OCI-LY7 (cell line): ENCODE results near the gene ULK4.

Experiments used
- EZH2phosphoT487 ChIP-seq: fragments of 200-600 bp; sonication (generic); IDR thresholded peaks from 2 replicates; pipeline ENCODE4 v1.6.1; 2018; ENCODE audit warnings: low read depth, borderline replicate concordance, mild to moderate bottlenecking, mixed run types, antibody characterized with exemption, low read length, moderate library complexity, mixed read lengths
- TF ChIP-seq, protein P1 (sequence below): fragments of 200-600 bp; sonication (generic); conservative IDR thresholded peaks from 2 replicates; pipeline ENCODE4 v1.5.1; 2014; ENCODE audit warnings: mild to moderate bottlenecking, antibody characterized with exemption, low read length, moderate library complexity, mixed read lengths

DNA sequence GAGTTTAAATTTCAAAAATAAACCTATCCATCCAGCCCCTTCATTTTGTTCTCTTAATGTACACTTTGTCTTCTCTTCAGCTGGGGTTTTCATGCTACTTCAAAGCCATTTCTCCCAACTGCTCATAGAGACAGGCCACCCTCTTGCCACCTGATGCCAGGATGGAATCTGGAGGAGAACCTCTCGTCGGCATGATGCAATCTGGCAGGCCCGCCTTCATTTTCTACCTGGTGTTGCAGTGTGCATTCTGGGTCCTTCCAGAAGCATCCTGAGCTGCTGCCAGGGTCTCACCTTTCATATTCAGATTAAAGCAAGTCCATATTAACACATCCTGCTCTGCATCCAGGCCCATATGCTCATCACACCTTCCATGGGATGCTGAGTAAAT, 701.8 kb downstream of the ULK4 start:
- TF ChIP-seq, protein P1, sequence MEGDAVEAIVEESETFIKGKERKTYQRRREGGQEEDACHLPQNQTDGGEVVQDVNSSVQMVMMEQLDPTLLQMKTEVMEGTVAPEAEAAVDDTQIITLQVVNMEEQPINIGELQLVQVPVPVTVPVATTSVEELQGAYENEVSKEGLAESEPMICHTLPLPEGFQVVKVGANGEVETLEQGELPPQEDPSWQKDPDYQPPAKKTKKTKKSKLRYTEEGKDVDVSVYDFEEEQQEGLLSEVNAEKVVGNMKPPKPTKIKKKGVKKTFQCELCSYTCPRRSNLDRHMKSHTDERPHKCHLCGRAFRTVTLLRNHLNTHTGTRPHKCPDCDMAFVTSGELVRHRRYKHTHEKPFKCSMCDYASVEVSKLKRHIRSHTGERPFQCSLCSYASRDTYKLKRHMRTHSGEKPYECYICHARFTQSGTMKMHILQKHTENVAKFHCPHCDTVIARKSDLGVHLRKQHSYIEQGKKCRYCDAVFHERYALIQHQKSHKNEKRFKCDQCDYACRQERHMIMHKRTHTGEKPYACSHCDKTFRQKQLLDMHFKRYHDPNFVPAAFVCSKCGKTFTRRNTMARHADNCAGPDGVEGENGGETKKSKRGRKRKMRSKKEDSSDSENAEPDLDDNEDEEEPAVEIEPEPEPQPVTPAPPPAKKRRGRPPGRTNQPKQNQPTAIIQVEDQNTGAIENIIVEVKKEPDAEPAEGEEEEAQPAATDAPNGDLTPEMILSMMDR = no peak
- no peak for TF ChIP-seq EZH2phosphoT487
